ENCODE data around the gene MICAL1.
"Not testable (repeated sequence)": the region's sequence is repeated elsewhere in the genome, so short reads cannot be mapped to it uniquely, and the experiment has no call there.

MICAL1 gene

DNA sequence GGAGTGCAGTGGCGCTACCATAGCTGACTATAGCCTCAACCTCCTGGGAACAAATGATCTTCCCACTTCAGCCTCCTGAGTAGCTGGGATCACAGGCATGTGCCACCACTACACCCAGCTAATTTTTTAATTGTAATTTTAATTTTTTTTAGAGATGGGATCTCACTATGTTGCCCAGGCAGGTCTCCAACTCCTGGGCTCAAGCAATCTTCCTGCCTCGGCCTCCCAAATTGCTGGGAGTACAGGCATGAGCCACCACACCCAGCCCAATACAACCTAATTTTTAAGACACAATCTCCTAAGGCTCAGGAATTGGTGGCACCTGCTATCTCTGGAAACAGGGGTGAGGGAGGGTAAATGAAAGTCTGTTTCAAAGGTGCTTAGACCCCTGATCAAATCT, 21.6 kb upstream of the MICAL1 start:
- DNase-seq: no peak

DNA sequence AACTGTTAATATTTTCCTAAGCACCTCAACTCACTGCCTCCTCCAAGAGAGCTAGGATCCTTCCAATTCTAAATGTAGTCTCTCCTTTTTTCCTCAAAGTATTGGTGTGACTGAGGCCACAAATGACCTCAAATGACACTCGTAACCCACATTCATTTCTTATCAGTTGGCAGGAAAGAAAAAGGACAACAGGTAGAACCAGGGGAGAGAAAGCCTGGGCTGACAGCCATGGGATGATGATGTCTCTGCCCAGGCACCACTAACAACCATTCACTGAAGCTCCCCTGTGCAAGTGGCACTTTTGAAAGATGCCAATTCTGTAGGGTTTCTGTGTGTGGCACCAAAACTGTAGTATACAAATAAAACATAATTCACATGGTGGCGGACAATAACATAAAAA, 20.1 kb upstream of the MICAL1 start:
- DNase-seq: no peak

DNA sequence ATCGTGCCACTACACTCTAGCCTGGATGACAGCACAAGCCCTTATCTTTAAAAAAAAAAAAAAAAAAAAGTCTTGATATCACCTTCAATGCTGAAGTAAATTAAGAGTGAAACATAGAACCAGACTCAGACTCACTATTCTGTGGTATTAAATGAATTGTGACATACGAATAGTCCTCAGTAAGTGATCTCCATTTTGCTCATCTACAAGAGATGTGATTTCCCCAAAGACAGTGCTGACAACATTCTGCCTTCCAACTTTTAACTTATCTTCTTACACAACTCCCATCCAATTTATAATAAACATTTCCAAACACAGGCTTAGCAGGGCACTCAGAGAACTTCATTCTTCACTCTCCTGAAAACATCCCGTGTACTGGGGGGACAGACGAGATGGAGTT, 19.4 kb upstream of the MICAL1 start:
- no peak for DNase-seq

DNA sequence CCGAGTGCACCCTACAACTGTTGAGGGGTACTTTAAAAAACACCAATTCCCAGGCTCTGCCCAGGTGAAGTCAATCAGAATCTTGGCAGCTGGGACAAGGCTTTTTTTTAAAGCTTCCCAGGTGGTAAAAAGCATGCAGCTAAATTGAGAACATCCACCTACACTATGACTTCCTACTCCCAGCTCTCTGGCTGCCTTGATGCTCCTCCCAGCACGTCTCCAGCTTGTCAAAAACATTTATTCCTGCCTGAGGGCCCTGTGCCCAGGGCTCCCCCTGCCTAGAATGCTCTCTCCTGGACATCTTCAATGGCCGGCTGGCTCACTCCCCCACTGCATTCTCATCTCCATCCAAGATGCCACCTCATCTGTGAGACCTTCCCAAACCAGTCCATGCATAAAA, 17.5 kb upstream of the MICAL1 start:
- no peak for DNase-seq

DNA sequence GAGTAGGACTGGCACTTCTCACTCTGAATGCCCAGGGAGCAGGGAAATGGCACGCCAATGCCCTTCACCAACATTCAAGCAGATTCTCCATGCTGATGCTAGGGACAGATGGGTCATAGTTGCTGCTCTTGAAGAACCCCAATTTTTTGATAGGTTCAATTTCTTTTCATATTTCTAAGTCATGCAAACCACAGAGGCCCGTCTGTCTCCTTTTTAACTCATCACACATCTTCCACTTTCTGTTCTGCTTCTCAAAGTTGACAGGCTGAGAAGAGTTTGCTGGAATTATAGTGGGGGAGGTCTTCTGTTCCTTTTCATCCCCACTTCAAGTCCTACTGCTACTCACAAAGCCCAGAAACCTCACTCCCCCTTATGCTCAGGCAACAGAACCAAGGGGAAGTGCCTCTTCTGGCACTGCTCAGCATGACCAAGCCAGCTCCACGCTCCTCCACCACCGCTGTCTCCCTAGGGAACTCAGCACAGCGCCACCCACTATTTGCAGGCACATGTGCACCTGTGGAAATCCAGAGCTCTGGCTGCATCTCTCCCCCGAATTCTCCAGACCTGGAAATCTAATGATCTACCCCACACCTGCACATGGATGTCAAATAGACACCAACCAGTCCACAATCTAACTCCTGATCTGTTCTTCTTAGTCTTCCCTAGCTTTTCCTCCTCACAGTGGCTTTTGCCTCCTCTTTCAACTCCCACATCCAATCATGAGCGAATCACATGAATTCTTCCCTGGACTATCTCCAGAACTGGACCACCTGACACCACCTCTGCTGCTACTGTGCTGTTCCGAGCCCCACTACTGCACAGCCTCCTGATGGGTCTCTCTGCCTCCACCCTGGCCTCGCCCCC, 16.8 kb upstream of the MICAL1 start:
- DNase-seq: no peak

DNA sequence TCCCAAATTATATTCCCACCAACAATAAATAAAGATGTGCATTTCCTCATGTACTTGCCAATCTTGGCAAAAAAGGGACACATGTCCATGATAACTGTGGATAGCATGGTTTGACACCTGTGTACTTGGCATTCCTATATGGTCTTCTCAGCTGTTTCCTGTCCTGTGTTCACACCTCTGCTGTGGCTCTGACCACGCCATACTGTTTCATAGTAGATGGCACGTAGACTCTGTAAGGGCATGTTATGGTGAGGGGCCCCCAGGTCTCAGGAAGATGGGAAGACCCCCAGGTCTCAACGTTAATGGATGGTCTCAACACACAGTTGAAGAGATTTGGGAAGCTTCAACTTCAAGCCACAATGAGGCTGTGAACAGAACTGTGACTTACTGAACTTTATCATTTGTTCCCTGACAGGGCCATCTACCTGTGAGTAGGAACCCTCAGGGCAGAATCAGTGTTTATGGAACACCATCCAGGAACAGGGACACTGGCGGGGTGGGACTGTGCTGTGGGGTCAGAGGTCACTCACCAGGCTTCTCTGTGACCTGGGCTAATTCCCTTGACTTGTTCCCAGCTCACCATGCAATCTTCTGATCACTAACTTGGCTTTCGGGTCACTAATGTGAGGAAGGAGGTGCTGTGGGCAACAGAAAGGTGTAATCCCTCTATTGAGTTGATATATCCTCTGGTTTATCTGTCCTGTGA, 15.7 kb upstream of the MICAL1 start:
- DNase-seq: no peak

DNA sequence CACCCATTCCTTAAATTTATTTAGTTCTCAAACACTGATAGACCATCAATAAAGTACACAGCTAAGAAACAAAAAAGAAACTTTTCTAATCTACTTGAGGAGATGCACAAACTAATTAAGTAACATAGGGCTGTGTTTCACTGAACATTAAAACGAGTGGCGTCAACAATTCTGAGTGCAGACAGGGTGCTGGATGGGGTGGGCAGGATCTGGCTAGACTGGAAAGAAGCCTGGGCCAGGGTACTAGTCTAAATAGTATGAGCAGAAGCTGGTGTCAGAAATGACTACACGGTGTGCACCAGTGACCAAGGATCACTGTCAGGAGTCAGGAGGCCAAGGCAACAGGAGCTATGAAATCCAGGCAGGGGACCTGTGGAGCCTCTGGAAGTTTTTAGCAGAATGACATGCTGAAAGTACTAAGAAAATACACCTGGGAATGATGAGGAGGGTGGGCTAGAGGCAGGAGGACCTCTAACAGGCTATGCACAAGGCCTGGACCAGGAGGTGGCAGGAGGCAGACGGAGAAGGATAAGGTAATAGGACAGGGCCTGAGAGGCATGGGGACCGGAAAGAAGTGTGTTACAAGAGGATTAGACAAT, 14.1 kb upstream of the MICAL1 start:
- DNase-seq: no peak

DNA sequence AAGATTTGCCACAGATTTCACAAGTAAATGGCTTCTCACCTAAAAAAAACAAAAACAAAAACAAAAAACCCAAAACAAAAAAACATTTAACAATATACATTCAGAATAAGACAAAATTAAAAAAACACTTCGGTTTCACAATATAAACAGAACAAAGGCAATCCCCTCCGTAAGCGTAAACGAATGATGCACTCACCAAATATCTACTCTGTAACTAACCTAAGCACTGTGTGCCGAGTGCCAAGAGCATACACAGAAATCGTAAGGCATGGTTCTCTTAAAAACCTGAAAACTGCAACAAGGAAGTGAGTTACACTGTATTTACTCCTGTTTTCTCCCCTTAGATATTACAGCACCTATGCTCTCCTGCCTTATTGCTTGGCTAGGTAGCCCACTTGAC, 12.1 kb upstream of the MICAL1 start:
- DNase-seq: no peak

DNA sequence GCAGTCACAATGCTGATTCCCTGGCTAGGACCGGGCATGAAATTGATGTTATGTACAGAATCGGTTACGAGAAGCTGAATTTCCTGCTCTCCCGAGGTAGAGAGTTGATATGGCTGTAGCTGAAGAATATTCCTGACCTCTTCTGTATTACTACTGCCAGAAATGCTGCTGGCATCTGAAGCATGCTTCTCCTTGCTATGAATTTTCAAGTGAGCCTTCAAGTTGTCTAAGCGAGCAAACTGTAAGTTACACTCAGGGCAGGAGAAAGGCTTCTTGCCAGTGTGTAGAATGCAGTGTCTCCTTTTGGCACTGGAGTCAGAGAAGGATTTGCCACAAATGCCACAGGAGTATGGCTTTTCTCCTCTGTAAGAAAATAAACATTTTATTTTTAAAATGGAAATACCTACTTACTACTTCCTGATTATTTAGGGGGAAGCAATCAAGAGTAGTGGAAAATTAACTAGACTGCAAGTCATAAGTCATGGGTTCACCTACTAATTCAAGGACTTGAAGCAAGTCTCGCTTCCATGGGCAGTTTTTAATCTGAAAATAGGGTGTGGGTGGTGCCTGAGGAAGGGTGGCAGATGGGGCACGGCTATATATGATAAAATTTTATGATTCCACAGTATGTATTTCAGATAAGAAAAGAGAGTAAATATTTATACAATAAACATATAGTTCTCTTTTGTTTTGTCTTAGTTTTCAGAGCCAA, 10.8 kb upstream of the MICAL1 start:
- DNase-seq: no peak

DNA sequence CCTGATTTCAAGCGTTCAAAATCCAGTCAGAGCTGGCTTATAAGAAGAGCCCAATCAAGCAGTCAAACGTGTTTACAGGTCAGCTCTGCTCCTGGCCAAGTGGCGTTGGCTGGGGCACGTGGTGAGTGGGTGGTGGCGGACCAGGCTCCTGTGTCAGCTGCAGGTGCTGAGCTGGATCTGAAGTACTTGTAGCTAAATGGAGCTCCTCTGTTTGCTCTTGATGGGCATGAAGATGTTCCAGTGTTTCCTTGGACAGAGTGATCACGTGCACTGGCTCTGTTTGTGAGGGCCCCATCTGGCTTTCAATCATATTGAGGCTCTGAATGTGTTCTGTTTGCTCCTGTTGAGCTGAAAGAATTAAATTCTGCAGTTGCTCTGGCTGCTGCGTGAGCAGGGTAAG, 10.2 kb upstream of the MICAL1 start:
- DNase-seq: no peak

DNA sequence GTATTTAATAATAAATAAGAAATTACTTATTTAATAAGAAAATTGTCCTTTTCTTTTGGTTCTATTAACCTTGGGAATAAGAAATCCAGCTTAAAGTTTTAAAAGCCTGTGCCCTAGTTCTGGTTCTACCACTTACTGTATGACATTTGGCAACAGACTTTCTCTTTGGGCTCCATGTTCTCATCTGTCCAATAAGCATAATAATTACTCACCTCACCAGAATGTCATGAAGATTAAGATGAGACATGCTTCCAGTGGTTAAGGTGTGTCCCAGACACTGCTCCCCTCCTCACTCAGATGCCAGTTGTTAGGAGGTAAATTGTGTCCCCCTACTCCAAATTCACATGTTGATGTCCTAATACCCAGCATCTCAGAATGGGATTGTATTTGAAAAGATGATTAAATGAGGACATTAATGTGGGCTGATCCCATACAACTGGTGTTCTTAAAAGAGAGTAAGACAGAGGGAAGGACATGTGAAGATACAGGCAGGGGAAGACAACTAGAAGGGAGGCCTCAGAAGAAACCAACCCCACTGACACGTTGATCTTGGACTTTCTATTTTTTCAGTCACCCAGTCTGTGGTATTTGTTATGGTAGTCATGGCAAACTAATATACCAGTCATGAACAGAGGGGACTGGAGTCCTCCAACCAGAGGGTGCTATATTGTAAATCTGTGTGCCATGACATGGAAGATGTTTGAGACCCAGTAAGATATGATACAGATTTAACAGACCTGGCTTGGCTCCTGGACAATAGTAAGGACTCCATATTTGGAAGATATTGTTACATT, 6.4 kb upstream of the MICAL1 start:
- DNase-seq: no peak

DNA sequence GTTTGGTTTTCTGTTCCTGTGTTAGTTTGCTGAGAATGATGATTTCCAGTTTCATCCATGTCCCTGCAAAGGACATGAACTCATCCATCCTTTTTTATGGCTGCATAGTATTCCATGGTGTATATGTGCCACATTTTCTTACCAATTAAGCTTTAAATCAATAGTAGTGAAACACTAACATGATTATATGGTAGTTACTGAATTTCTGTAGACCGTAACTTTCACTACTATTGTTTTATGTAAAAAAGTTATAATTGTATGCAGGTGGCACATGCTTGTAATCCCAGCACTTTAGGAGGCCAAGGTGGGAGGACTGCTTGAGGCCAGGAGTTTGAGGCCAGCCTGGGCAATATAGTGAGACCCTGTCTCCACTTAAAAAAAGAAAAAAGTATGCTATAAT, 5.6 kb upstream of the MICAL1 start:
- not testable (repeated sequence) for DNase-seq

DNA sequence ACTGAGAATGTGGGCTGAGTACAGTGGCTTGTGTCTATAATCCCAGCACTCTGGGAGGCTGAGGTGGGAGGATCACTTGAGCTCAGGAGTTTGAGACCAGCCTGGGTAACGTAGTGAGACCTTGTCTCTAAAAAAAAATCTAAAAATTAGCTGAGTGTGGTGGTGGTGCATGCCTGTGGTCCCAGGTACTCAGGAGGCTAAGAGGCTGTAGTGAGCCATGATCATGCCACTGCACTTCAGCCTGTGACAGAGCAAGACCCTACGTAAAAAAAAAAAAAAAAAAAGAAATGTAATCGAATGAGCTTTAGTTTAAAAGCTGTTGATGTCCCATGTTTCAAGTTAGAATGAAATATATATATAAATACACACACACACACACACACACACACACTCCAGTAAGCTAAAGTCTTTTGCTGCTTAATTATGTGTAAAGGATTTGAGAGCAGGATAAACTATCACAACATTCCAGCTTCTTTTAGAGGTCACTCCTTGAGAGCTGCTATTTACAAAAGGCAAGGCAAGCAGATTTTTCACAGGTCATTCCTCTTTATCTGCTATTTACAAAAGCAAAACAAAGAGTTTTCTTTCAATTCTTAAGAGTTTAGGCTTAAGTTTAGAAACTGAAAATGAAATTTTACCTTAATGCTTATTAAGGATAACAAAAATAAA, 4.7 kb upstream of the MICAL1 start:
- DNase-seq: no peak

DNA sequence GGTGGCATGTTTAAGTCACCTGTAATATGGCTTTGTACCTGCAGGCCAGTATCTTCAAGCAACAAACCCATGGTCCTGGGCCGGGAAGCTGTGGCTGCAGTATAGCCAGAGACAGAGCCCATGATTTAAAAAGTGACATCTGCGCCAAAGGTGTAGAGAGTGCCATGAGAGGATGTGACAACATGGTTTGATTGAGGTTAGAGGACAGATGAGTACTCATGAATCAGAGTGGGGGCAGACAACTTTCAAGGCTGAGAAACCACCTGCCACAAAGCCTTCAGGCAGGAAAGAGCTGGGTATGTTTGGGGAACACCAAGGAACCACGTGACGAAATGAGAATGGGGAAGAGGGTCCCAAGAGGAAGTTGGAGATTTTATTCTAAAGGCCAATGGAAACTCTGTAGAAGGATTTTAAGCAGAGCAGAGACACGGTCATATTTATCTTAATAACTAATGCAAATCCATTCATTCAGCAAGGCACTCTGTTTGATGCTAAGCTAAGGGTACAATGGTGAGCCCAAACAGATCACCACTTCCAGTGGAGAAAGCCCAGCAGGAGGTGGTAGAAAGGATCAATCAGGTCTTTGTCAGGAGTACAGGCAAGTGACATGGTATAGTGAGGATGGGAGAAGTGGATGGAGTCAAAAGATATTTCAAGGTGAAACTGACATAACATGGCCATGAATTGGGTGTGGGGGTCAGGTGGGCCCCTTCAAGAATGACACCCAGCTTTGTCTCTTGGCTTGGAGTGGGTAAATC, 3.4 kb upstream of the MICAL1 start:
- DNase-seq: no peak

DNA sequence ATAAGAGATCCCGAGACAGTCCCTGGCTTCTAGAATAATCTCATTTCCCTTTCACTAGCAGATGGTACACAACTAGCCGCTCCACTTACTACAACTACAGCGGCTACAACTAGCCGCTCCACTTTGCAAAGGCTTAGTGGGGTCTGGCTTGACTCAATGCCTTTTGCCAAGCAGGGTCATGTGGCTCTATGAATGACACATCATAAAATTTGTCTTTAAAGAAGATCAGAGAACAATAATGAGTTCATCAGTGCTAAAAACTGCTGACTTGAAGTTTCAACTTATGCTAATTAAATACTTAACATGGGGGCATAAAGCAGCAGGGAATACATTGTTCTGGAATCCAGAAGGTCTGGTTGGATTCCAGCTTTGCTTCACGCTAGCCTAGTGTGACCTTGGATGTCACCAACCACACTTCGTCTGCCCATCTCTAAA, 2.0 kb upstream of the MICAL1 start:
- no peak for DNase-seq

DNA sequence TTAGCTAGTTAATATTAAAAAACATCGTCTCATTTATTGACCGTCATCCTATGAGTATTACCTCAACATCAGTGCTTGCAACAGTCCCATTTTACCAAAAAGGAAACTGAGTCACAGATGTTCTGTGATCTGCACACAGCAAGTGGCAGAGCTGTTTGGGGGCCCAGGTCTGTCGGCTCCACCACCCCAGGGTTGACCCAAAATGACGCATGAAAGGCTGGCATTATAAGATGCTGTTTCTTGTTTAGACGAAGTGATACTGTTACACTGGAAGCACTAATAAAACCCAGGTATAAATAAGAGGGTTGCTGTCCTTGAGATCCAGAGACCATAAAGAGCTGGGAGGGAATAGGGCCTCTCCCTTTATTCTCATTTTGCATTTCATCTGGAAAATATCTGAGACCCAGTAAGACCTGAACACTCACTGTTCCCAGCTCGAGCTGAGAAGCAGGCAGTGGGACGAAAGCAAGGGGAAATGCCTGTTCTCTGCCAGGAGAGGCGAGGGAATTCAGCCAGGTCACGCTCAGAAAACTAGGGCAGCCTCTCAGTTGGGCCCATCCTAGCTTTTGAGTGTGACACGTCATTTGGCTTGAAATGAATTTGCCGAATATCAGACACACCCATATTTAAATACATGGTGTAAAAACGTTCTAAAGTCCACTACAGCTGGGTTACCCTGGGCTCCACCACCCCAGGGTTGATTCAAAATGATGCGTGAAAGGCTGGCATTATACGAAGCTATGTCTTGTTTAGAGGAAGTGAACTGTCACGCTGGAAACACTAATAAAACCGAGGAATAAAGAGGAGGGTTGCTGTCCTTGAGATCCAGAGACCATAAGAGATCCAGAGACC, 1.4 kb upstream of the MICAL1 start:
- DNase-seq: no peak

DNA sequence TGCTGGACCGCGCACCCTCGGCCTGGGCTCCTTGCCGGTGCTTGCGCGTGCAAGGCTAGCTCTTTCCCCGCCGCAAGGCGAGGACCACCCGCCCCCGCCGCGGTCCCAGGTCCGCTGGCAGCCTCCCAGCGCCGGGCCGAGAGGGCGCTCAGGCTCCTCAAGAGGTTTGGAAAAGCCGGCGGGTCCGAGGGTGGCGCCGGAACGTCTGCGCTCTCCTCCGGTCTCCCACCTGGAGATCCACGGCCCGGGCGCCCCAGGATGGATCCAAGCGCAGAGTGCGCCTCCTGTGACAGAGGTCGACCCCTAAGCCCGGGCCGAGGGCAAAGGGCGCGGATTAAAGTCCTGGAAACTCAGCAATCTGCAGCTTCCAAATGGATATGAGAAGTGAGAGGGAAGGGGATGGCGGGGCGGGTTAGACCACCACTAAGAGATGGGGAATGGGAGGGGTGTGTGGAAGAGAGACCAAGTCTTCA, 575 bp upstream of the MICAL1 start:
- DNase-seq: no peak

DNA sequence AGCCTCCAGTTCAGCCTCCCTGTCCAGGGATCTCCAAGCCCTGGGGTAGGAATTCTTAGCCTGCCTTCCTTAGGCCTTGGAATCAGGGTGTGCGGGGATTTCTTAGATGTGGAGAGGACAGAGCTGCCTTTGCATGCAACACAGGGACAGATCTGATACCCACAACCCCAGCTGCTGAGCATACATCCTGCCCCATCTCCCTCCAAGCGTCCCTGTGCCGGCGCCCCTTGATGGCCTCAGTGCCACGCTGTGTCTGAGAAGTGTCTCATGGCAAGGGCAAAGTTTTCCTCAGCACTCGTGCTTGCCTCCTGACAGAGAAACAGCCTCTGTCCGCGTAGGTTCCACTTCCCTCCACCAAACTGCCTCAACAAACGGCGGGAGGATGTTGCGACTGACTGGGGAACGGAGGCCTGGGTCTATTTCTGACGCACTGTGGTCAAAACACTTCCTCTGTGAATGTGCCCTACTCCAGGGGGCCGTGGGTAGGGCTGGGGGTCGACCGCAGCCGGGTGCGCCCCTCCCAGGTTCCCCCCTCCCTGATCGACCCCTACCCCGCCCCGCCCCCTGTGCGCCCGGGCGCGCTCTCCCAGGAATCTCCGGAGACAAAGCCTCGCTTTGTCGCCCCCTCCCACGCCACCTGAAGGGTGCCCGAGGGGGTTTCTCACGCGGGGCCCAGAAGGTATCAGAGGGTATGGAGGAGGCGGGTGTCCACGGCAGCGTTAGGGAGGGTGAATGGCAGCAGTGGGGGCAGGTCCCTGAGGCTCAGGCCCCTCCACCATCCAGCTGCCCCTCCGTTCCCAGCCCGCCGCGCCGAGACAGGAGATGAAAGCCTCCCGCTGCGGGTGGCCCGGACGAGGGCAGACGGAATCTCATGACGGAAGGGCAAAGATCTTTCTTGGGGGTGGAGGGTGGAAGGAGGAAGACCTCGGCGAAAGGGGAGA, 806 bp downstream of the MICAL1 start:
- DNase-seq: peak; percentile 9
